HG02763 (cell line): Measurements from ENCODE around the gene C1orf35.
"Not testable (repeated sequence)": the region's sequence is repeated elsewhere in the genome, so short reads cannot be mapped to it uniquely, and the experiment has no call there.

Experiments
- ATAC-seq: cut with Tn5 transposase; IDR thresholded peaks from one replicate; pipeline ENCODE4 v1.9.1; 2021; ENCODE audit warnings: mild to moderate bottlenecking, moderate library complexity; ENCODE audit not compliant: unreplicated experiment

Gene C1orf35

GRCh38 chr1:228142701-228143136 is 39.6 kb upstream of the C1orf35 start:
- no peak for ATAC-seq

GRCh38 chr1:228142155-228142691 is 39.1 kb upstream of the C1orf35 start:
- ATAC-seq = no peak

GRCh38 chr1:228141226-228142044 is 38.3 kb upstream of the C1orf35 start:
- ATAC-seq = no peak

GRCh38 chr1:228140724-228141225 is 37.6 kb upstream of the C1orf35 start:
- ATAC-seq = no peak

GRCh38 chr1:228139931-228140723 is 37.0 kb upstream of the C1orf35 start, which contains the start of gene GUK1:
Gene GUK1 (plus strand): TSS chr1:228140279. CDS start chr1:228140303, 24 bp downstream.
- ATAC-seq = peak; percentile 90

GRCh38 chr1:228139406-228139930 is 36.3 kb upstream of the C1orf35 start:
- no peak for ATAC-seq

- ATAC-seq = no peak
Observed at GRCh38 chr1:228136901-228137300, 33.8 kb upstream of the C1orf35 start.

GRCh38 chr1:228134591-228134990 is 31.5 kb upstream of the C1orf35 start:
- no peak for ATAC-seq

- ATAC-seq = no peak
Observed at GRCh38 chr1:228131766-228132165, 28.6 kb upstream of the C1orf35 start.

- no peak for ATAC-seq
Observed at GRCh38 chr1:228125185-228125584, 22.1 kb upstream of the C1orf35 start.

GRCh38 chr1:228123505-228123904 is 20.4 kb upstream of the C1orf35 start:
- no peak for ATAC-seq

- no peak for ATAC-seq
Observed at GRCh38 chr1:228122921-228123441, 19.9 kb upstream of the C1orf35 start.

- ATAC-seq = no peak
Observed at GRCh38 chr1:228120857-228121489, 17.8 kb upstream of the C1orf35 start.

GRCh38 chr1:228120351-228120750 is 17.2 kb upstream of the C1orf35 start:
- ATAC-seq = no peak

GRCh38 chr1:228118040-228118439 is 14.9 kb upstream of the C1orf35 start:
- ATAC-seq = no peak

- ATAC-seq = no peak
Observed at GRCh38 chr1:228117335-228117734, 14.2 kb upstream of the C1orf35 start.

GRCh38 chr1:228114827-228115226 is 11.7 kb upstream of the C1orf35 start:
- ATAC-seq = no peak

- ATAC-seq = no peak
Observed at GRCh38 chr1:228112617-228113016, 9.5 kb upstream of the C1orf35 start.

- ATAC-seq = no peak
Observed at GRCh38 chr1:228112167-228112566, 9.0 kb upstream of the C1orf35 start.

GRCh38 chr1:228111315-228111714 is 8.2 kb upstream of the C1orf35 start:
- ATAC-seq = not testable (repeated sequence)
